Right atrium auricular region (tissue), 2 donors: ENCODE results near the gene ZNF684. TPM values are rescaled to one million over a fixed set of nuclear protein-coding genes. Genes with fewer than 3 reads are reported as not detected.
"Not testable (repeated sequence)": the region's sequence is repeated elsewhere in the genome, so short reads cannot be mapped to it uniquely, and the experiment has no call there.

Experiments used
- DNase-seq: peaks from one replicate; pipeline ENCODE4 v3.0.0-alpha.2; 2019; ENCODE audit warnings: low spot score
- H3K27ac ChIP-seq, 2 donors: fragments of 200-600 bp; sonication (generic); 1 replicate in 1 of 2; 2 replicates in 1 of 2; pipeline ENCODE4 v1.5.1; 2016 to 2019
- H3K27me3 ChIP-seq, 2 donors: fragments of 200-600 bp; sonication (generic); one replicate each; pipeline versions ENCODE4 v1.5.1 to v1.6.0; 2017 to 2019
- H3K36me3 ChIP-seq: fragments of 200-600 bp; sonication (generic); one replicate; pipeline ENCODE4 v1.5.1; 2016
- H3K4me1 ChIP-seq, 2 donors: fragments of 200-600 bp; sonication (generic); one replicate each; pipeline versions ENCODE4 v1.5.1 to v1.6.0; 2017 to 2019
- H3K4me3 ChIP-seq, 2 donors: fragments of 200-600 bp; sonication (generic); 1 replicate in 1 of 2; 2 replicates in 1 of 2; pipeline ENCODE4 v1.5.1; 2017 to 2019; ENCODE audit warnings: mild to moderate bottlenecking in 1 of 2, moderate library complexity in 1 of 2
- H3K9me3 ChIP-seq, 2 donors: fragments of 200-600 bp; sonication (generic); one replicate each; pipeline ENCODE4 v1.5.1; 2019
- CTCF ChIP-seq, 2 donors: fragments of 200-600 bp; sonication (generic); IDR thresholded peaks; one replicate each; pipeline ENCODE4 v1.5.1; 2019; ENCODE audit warnings: antibody characterized with exemption in 2 of 2
- total RNA-seq, 2 donors: library from RNA; depleted of rRNA; stranded (reverse); fragments of >200 nt; gene quantifications; one replicate each; pipeline ENCODE4 v1.1.0, GENCODE V29; 2016

ZNF684 gene
- total RNA-seq, 2 donors from 2014 or later = 3.4 to 9.7 TPM

- DNase-seq = no peak
- no peak for TF ChIP-seq CTCF (IDR thresholded peaks at IDR 0.05)
- no peaks in the 10 kb centered on the region for H3K9me3 ChIP-seq
- H3K36me3 ChIP-seq = no peaks in the 10 kb centered on the region
- no peak overlapping the region for H3K27ac ChIP-seq
- no peaks in the 10 kb centered on the region for H3K4me1 ChIP-seq
- H3K27me3 ChIP-seq = no peaks in the 10 kb centered on the region
- no peak overlapping the region for H3K4me3 ChIP-seq
These were observed 31.8 kb downstream of the ZNF684 start for GRCh38 chr1:40563266-40563665.

DNA sequence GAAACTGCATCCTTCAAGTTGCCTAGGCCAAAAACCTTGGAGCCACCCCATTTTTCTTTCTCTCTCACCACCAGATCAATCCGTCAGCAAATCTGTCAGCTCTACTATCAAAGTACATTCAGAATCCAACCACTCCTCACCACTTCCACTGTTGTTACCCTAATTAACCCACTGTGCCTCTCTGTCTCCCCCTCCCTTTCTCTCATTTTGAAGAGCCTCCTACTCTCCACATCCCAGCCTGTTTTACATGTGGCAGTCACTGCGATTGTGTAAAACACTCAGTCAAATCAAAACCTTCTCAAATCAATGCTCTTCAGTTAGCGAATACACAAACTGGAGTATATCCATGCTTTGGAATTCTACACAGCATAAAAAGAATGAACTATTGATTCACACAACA lies 33.1 kb downstream of the ZNF684 start:
- no peak overlapping the region for H3K27ac ChIP-seq
- no peaks in the 10 kb centered on the region for H3K36me3 ChIP-seq
- no peak overlapping the region for H3K4me3 ChIP-seq
- TF ChIP-seq CTCF (IDR thresholded peaks at IDR 0.05) = no peak
- H3K27me3 ChIP-seq = no peaks in the 10 kb centered on the region
- DNase-seq = no peak
- H3K4me1 ChIP-seq = no peaks in the 10 kb centered on the region
- H3K9me3 ChIP-seq = no peaks in the 10 kb centered on the region

DNA sequence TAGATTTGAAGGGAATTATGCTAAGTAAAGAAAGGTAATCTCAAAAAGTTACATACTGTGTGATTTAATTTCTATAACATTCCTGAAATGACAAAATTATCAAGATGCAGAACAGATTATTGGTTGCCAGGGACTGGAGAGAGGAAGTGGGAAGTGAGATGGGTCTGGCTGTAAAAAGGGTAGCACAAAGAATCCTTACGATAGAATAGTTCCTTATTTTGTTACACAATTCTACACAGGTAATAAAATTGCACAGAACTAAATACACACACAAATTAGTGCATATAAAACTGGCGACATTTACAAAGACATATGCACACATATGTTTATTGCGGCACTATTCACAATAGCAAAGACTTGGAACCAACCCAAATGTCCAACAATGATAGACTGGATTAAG lies 33.5 kb downstream of the ZNF684 start:
- Histone ChIP-seq H3K36me3 (no peaks in the 10 kb centered on the region), H3K9me3 (no peaks in the 10 kb centered on the region), H3K4me1 (no peaks in the 10 kb centered on the region), H3K4me3 (no peak overlapping the region), H3K27ac (no peak overlapping the region), H3K27me3 (no peaks in the 10 kb centered on the region)
- TF ChIP-seq CTCF (IDR thresholded peaks at IDR 0.05) = no peak
- no peak for DNase-seq

GRCh38 chr1:40567825-40568224 lies 36.4 kb downstream of the ZNF684 start:
- Histone ChIP-seq H3K4me3 (no peak overlapping the region), H3K27me3 (no peaks in the 10 kb centered on the region), H3K36me3 (no peaks in the 10 kb centered on the region), H3K27ac (no peak overlapping the region), H3K9me3 (no peaks in the 10 kb centered on the region), H3K4me1 (no peaks in the 10 kb centered on the region)
- no peak for TF ChIP-seq CTCF (IDR thresholded peaks at IDR 0.05)
- DNase-seq = no peak

DNA sequence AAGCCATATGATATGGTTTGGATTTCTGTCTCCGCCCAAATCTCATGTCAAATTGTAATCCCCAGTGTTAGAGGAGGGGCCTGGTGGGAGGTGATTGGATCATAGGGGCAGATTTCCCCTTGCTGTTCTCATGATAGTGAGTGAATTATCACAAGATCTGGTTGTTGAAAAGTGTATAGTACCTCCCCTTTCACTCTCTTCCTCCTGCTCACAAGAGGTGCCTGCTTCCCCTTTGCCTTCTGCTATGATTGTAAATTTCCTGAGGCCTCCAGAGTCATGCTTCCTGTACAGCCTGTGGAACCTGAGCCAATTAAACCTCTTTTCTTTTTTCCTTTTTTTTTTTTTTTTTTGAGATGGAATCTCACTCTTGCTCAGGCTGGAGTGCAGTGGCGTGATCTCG lies 43.4 kb downstream of the ZNF684 start:
- not testable (repeated sequence) for H3K4me1 ChIP-seq, H3K36me3 ChIP-seq, H3K4me3 ChIP-seq, H3K9me3 ChIP-seq, H3K27me3 ChIP-seq, H3K27ac ChIP-seq, DNase-seq

DNA sequence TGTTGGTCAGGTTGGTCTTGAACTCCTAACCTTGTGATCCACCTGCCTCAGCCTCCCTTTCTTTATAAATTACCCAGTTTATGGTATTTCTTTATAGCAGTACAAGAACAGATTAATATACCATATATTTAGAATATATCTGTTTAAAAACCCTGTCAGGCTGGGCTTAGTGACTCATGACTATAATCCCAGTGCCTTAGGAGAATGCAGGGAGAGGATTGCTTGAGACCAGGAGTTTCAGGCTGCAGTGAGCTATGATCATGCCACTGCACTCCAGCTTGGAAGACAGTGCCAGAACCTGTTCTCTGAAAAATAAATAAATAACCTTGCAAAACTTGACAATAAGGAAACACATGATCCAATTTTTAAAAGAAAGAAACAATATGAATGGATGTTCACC lies 43.9 kb downstream of the ZNF684 start:
- Histone ChIP-seq H3K27me3 (no peaks in the 10 kb centered on the region), H3K4me3 (no peak overlapping the region), H3K4me1 (no peaks in the 10 kb centered on the region), H3K9me3 (no peaks in the 10 kb centered on the region), H3K27ac (no peak overlapping the region), H3K36me3 (no peaks in the 10 kb centered on the region)
- DNase-seq = no peak
- no peak for TF ChIP-seq CTCF (IDR thresholded peaks at IDR 0.05)
